ENCODE data around the gene GPR108.

GRCh38 chr19:6729573-6730152 lies 7.7 kb downstream of the GPR108 start:
- TF ChIP-seq CTCF (IDR thresholded peaks at IDR 0.05) (no peak), POLR2A (IDR thresholded peaks at IDR 0.05) (no peak)

Data from heart left ventricle (tissue), 13 donors.